G401.6 (cell line): ENCODE measurements around the gene IRS4.

Source experiments
- FAIRE-seq: peaks from 2 replicates; lab custom pipeline; 2012; peaks lifted over from hg19 to GRCh38; lab: Jason Lieb, UNC

IRS4 gene

GRCh38 chrX:108736509-108737479 is at the start of gene IRS4:
Gene IRS4, minus strand, starts transcription at chrX:108736563.
- no peak for FAIRE-seq

DNA sequence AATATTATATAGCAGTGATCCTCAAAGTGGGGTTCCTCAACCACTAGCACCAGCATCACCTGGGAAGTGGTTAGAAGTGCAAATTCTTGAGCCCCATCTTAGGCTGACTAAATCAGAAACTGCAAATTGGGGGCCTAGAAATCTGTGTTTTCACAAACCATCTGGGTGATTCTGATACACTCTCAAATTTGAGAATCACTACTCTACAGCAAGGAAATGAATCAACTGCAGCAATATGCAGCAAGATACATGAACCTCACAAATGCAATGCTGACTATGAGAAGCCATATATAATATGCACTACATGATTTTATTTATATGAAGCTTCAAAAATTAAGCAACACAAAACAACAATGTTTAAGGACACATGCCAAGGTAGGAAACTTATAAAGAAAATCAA is 36.2 kb upstream of the IRS4 start:
- FAIRE-seq, result no peak

DNA sequence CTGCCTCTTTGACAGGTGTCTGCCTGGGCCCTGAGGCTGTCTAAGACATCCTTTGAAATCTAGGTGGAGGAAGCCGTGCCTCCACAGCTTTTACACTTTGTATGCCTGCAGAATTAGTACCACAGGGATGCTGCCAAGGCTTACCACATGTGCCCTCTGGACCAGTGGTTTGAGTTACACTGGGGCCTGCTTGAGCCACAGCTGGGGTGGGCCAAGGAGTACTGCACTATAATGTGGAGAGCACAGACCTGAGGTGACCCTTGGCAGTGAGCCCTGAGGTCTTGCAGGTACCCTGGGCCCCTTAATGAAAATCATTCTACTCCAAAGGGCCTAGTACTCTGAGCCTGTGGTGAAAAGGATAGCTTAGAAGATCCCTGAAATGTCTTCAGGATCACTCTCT is 27.2 kb upstream of the IRS4 start:
- FAIRE-seq, result no peak

- FAIRE-seq, result no peak
Observed at GRCh38 chrX:108740299-108740774, 4.0 kb upstream of the IRS4 start.

GRCh38 chrX:108737754-108738153 is 1.4 kb upstream of the IRS4 start:
- no peak for FAIRE-seq

DNA sequence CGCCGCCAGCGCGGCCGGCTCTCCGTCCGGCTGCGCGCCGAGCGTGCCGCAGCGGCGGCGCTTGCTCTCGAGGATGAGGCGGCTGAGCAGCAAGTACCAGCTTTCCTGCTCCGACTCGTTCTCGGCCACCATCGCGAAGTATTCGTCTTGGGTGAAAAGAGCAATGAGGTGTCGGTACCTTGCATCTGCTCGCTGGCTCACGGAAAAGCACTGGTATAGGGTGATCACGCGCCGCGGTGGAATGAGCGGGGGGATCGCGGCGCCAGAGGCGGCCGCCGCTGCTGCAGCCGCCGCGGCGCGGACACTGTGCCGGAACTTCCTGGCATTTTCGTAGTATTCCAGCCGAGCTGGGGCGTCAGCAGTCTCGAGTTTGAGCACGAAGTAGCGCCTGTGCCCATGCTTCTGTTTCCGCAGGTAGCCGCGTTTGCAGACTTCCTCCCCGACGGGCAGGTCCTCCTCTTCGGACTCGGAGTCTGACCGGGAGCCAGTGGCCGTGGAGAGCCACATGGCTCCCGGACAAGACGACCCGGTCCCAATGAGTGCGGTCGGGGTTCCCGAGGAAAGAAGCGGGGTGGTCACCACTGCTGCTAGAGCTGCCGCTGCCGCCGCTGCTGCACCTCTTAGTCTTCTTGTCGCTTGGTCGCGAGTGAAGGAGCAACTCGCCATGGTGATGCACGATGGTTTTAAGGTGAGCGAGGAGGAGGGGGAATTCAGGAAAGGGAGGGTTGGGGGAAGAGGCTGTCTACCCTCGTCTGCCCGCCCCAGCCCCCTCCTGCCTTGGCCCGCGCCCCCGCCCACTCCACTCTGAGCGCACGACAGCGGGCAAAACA is 469 bp downstream of the IRS4 start:
- no peak for FAIRE-seq

- no peak for FAIRE-seq
Observed at GRCh38 chrX:108735091-108735678, 1.2 kb downstream of the IRS4 start.

DNA sequence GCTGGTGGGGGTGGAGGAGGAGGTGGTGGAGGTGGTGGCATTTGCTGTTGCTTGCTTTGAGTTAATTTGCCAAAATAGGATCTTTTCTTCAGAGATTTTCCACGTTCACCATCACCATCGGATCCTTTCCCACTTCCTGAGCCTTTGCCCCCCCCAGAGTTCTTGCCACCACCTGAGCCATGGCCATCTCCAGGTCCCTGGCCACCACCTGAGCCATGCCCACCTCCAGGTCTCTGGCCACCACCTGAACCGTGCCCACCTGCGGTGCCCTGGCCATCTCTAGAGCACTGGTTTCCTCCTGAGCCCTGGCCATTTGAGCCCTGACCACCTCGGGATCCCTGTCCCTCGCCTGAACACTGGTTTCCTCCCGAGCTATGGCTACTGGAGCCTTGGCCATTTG is 1.9 kb downstream of the IRS4 start:
- FAIRE-seq, result no peak

GRCh38 chrX:108732630-108733321 is 3.6 kb downstream of the IRS4 start:
- FAIRE-seq, result no peak

DNA sequence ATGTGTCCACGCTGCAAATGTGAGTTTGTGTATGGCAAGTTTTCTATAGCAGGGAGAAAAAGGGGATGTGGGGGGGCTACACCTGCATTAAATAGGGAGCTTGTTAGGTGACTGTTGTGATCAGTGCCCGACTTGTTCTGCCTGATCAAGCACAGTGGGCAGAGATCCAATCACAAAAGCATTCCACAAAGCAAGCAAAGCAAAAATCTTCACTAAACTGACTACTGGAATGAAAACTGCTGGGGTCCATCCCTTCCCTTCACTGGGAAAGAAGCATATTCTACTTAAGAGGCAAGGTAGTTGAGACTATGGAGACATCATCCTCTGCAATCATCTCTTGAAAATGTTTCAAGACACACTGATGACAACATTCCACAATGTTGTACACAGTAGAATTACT is 5.2 kb downstream of the IRS4 start:
- no peak for FAIRE-seq

GRCh38 chrX:108726748-108727147 is 9.6 kb downstream of the IRS4 start:
- no peak for FAIRE-seq

- FAIRE-seq, result no peak
Observed at GRCh38 chrX:108722561-108722960, 13.8 kb downstream of the IRS4 start.

GRCh38 chrX:108712886-108713285 is 23.5 kb downstream of the IRS4 start:
- no peak for FAIRE-seq

- no peak for FAIRE-seq
Observed at GRCh38 chrX:108704839-108705238, 31.5 kb downstream of the IRS4 start.

DNA sequence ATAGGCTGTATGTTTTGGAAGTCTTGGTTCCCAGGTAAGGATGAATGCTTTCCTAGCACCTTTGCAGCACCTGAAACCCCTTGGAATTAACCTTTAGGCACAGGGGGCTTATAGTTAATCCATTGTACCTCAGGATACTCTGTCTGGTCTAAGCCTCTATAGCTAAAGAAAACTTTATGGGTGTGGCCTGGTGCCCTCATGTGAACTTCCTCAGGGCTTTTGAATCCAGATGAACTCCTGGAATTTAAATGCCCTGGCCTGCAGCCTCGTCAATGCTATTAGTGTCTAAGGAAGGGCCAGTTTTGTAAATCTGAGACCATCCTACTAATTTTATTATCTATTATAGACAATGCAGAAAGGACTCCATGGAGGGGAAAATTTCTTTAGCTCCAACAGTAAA is 33.8 kb downstream of the IRS4 start:
- no peak for FAIRE-seq

- no peak for FAIRE-seq
Observed at GRCh38 chrX:108701633-108702032, 34.7 kb downstream of the IRS4 start.

- FAIRE-seq, result peak; percentile 76
Observed at GRCh38 chrX:108699368-108699767, 37.0 kb downstream of the IRS4 start.

GRCh38 chrX:108696690-108697089 is 39.7 kb downstream of the IRS4 start:
- FAIRE-seq, result no peak
